Lower lobe of right lung (tissue), 2 donors: ENCODE results near the gene KIF26B. TPM values are rescaled to one million over a fixed set of nuclear protein-coding genes. Genes with fewer than 3 reads are reported as not detected.
A peak's percentile ranks its signal among the peaks of the same experiment; 100 is the strongest.

Experiments used
- ATAC-seq, 2 donors: fragments of 200-7000 bp; cut with Tn5 transposase; one replicate each; pipeline ENCODE4 v1.9.1; 2020 to 2022; ENCODE audit warnings: mild to moderate bottlenecking in 2 of 2, moderate library complexity in 2 of 2
- DNase-seq: peaks from one replicate; pipeline ENCODE4 v3.0.0-alpha.2; 2020
- H3K27ac ChIP-seq: fragments of 200-600 bp; one replicate; pipeline ENCODE4 v1.8.0; 2022
- H3K27me3 ChIP-seq: fragments of 200-600 bp; one replicate; pipeline ENCODE4 v1.8.0; 2022; ENCODE audit warnings: low read depth
- H3K36me3 ChIP-seq: fragments of 200-600 bp; one replicate; pipeline ENCODE4 v1.8.0; 2022; ENCODE audit warnings: mild to moderate bottlenecking
- H3K4me1 ChIP-seq: fragments of 200-600 bp; one replicate; pipeline ENCODE4 v1.8.0; 2022
- H3K4me3 ChIP-seq: fragments of 200-600 bp; one replicate; pipeline ENCODE4 v1.8.0; 2022; ENCODE audit warnings: mild to moderate bottlenecking
- H3K9me3 ChIP-seq: fragments of 200-600 bp; one replicate; pipeline ENCODE4 v1.8.0; 2022
- CTCF ChIP-seq: fragments of 200-600 bp; IDR thresholded peaks from one replicate; pipeline ENCODE4 v1.8.0; 2022; ENCODE audit warnings: antibody characterized with exemption, mild to moderate bottlenecking
- intact Hi-C: fragments of 100-400 bp; cut with DNase I; formaldehyde crosslinking; loops from one replicate; pipeline ENCODE4 v1.11.0; 2022
- total RNA-seq: library from RNA; stranded (reverse); fragmentation: NEBNext Ultra II Directional; extraction: Animal tissue kit (Norgen Biotek cat#: 25700); gene quantifications from one replicate; pipeline ENCODE4 v1.2.1, GENCODE V29; 2021
- donor health status: DM: no; HTN: yes; CAD: no; lungs with severe emphysema.

The KIF26B gene
- total RNA-seq, 1 donor from 2014 or later, result 1.2 TPM

- intact Hi-C loops, result no loop called here
- H3K27ac ChIP-seq, result no peak overlapping the region
- no peaks in the 10 kb centered on the region for H3K27me3 ChIP-seq
- ATAC-seq, result no peak
- TF ChIP-seq CTCF, result no peak
- no peaks in the 10 kb centered on the region for H3K36me3 ChIP-seq
- H3K4me1 ChIP-seq, result peaks cover 8% of the 10 kb centered on the region
- H3K4me3 ChIP-seq, result peak overlapping the region; percentile 3
- no peaks in the 10 kb centered on the region for H3K9me3 ChIP-seq
- DNase-seq, result no peak
Observed at GRCh38 chr1:245512181-245512888, 357.6 kb downstream of the KIF26B start.

GRCh38 chr1:245512980-245513578 is 358.3 kb downstream of the KIF26B start:
- H3K36me3 ChIP-seq, result no peaks in the 10 kb centered on the region
- no peaks in the 10 kb centered on the region for H3K27me3 ChIP-seq
- peaks cover 8% of the 10 kb centered on the region for H3K4me1 ChIP-seq
- DNase-seq (no peak), ATAC-seq (no peak)
- no peak overlapping the region for H3K27ac ChIP-seq
- no peak for TF ChIP-seq CTCF
- H3K9me3 ChIP-seq, result no peaks in the 10 kb centered on the region
- intact Hi-C loops, result no loop called here
- H3K4me3 ChIP-seq, result peak overlapping the region; percentile 3

GRCh38 chr1:245516284-245516759 is 361.5 kb downstream of the KIF26B start:
- Histone ChIP-seq H3K4me1 (peaks cover 8% of the 10 kb centered on the region), H3K4me3 (no peak overlapping the region), H3K27ac (no peak overlapping the region), H3K36me3 (no peaks in the 10 kb centered on the region), H3K27me3 (no peaks in the 10 kb centered on the region), H3K9me3 (no peaks in the 10 kb centered on the region)
- ATAC-seq, result peak; percentile 57 to 66
- DNase-seq, result no peak
- peak; percentile 22 for TF ChIP-seq CTCF
- intact Hi-C loops, result no loop called here

GRCh38 chr1:245520611-245521010 is 365.8 kb downstream of the KIF26B start:
- intact Hi-C loops, result no loop called here
- ATAC-seq, result no peak
- no peak for DNase-seq
- H3K9me3 ChIP-seq, result no peaks in the 10 kb centered on the region
- H3K27me3 ChIP-seq, result no peaks in the 10 kb centered on the region
- no peak overlapping the region for H3K4me3 ChIP-seq
- H3K4me1 ChIP-seq, result no peaks in the 10 kb centered on the region
- no peak overlapping the region for H3K27ac ChIP-seq
- H3K36me3 ChIP-seq, result no peaks in the 10 kb centered on the region
- no peak for TF ChIP-seq CTCF

- H3K4me1 ChIP-seq, result no peaks in the 10 kb centered on the region
- intact Hi-C loops, result no loop called here
- no peak for DNase-seq
- H3K27me3 ChIP-seq, result no peaks in the 10 kb centered on the region
- no peak for TF ChIP-seq CTCF
- no peak overlapping the region for H3K27ac ChIP-seq
- ATAC-seq, result no peak
- no peak overlapping the region for H3K4me3 ChIP-seq
- H3K9me3 ChIP-seq, result no peaks in the 10 kb centered on the region
- no peaks in the 10 kb centered on the region for H3K36me3 ChIP-seq
Observed at GRCh38 chr1:245526141-245526540, 371.4 kb downstream of the KIF26B start.
